GM23248 (cell line): ENCODE data around the gene ANGPTL4.

Experiments
- EZH2 ChIP-seq: fragments of 200-600 bp; sonication (generic); IDR thresholded peaks from 2 replicates; pipeline ENCODE4 v1.6.1; 2018; ENCODE audit warnings: antibody characterized with exemption, mild to moderate bottlenecking; ENCODE audit not compliant: insufficient read depth, poor library complexity, severe bottlenecking
- EZH2phosphoT487 ChIP-seq: fragments of 200-600 bp; sonication (generic); IDR thresholded peaks from 2 replicates; pipeline ENCODE4 v1.6.1; 2018; ENCODE audit warnings: antibody characterized with exemption, moderate library complexity, mild to moderate bottlenecking, low read depth; ENCODE audit not compliant: insufficient read depth

GRCh38 chr19:8336660-8337059 lies 27.3 kb upstream of the ANGPTL4 start:
- TF ChIP-seq EZH2 (no peak), EZH2phosphoT487 (no peak)
